Pericardium fibroblast (primary cell): ENCODE measurements around the gene USP17L20. TPM values are rescaled to one million over a fixed set of nuclear protein-coding genes. Genes with fewer than 3 reads are reported as not detected.

Experiments used
- total RNA-seq: library from RNA; depleted of rRNA; stranded (reverse); fragments of >200 nt; gene quantifications from 2 replicates; pipeline ENCODE4 v1.2.3, GENCODE V29; 2015

The USP17L20 gene
- total RNA-seq: not detected in 2 replicates

GRCh38 chr4:9257824-9258223 lies at the start of gene USP17L20:
USP17L20 (plus strand) TSS chr4:9258124; CDS start chr4:9258124, 0 bp downstream.

GRCh38 chr4:9210357-9210756 lies 47.6 kb upstream of the USP17L20 start, which contains the start of gene USP17L10:
USP17L10 (plus strand) TSS chr4:9210657; CDS start chr4:9210657, 0 bp downstream.

GRCh38 chr4:9215105-9215504 lies 42.8 kb upstream of the USP17L20 start, which contains the start of gene USP17L11:
USP17L11 (plus strand) TSS chr4:9215405; CDS start chr4:9215405, 0 bp downstream.

GRCh38 chr4:9219852-9220251 lies 38.1 kb upstream of the USP17L20 start, which contains the start of gene USP17L12:
USP17L12 (plus strand) TSS chr4:9220152; CDS start chr4:9220152, 0 bp downstream.

GRCh38 chr4:9224596-9224995 lies 33.3 kb upstream of the USP17L20 start, which contains the start of gene USP17L13:
USP17L13 (plus strand) TSS chr4:9224896; CDS start chr4:9224896, 0 bp downstream.

GRCh38 chr4:9234085-9234484 lies 23.8 kb upstream of the USP17L20 start, which contains the start of gene USP17L15:
USP17L15 (plus strand) TSS chr4:9234385; CDS start chr4:9234385, 0 bp downstream.

GRCh38 chr4:9243579-9243978 lies 14.3 kb upstream of the USP17L20 start, which contains the start of gene USP17L17:
USP17L17 (plus strand) TSS chr4:9243879; CDS start chr4:9243879, 0 bp downstream.

GRCh38 chr4:9247953-9248680 lies 9.8 kb upstream of the USP17L20 start, which contains the start of gene USP17L18:
USP17L18 (plus strand) TSS chr4:9248630; CDS start chr4:9248630, 0 bp downstream.

GRCh38 chr4:9253078-9253477 lies 4.8 kb upstream of the USP17L20 start, which contains the start of gene USP17L19:
USP17L19 (plus strand) TSS chr4:9253378; CDS start chr4:9253378, 0 bp downstream.

GRCh38 chr4:9262572-9262971 lies 4.6 kb downstream of the USP17L20 start, which contains the start of gene USP17L21:
USP17L21 (plus strand) TSS chr4:9262872; CDS start chr4:9262872, 0 bp downstream.

GRCh38 chr4:9267319-9267718 lies 9.4 kb downstream of the USP17L20 start, which contains the start of gene USP17L22:
USP17L22 (plus strand) TSS chr4:9267619; CDS start chr4:9267619, 0 bp downstream.

Other genes starting within 250 kb of the USP17L20 start
- gene FAM90A26, start 87.7 kb upstream of the USP17L20 start, total RNA-seq: not detected in 2 replicates
- gene USP17L10, start 47.5 kb upstream of the USP17L20 start, total RNA-seq: not detected in 2 replicates
- gene USP17L11, start 42.7 kb upstream of the USP17L20 start, total RNA-seq: not detected in 2 replicates
- not detected in 2 replicates for gene USP17L12, start 38.0 kb upstream of the USP17L20 start, total RNA-seq
- not detected in 2 replicates for gene USP17L13, start 33.2 kb upstream of the USP17L20 start, total RNA-seq
- not detected in 2 replicates for gene USP17L15, start 23.7 kb upstream of the USP17L20 start, total RNA-seq
- gene USP17L17, start 14.2 kb upstream of the USP17L20 start, total RNA-seq: not detected in 2 replicates
- gene USP17L18, start 9.5 kb upstream of the USP17L20 start, total RNA-seq: not detected in 2 replicates
- not detected in 2 replicates for gene USP17L19, start 4.7 kb upstream of the USP17L20 start, total RNA-seq
- not detected in 2 replicates for gene USP17L21, start 4.7 kb downstream of the USP17L20 start, total RNA-seq
- not detected in 2 replicates for gene USP17L22, start 9.5 kb downstream of the USP17L20 start, total RNA-seq
- gene USP17L24, start 67.0 kb downstream of the USP17L20 start, total RNA-seq: not detected in 2 replicates
- not detected in 2 replicates for gene USP17L25, start 71.8 kb downstream of the USP17L20 start, total RNA-seq
- gene USP17L26, start 76.5 kb downstream of the USP17L20 start, total RNA-seq: not detected in 2 replicates
- gene USP17L5, start 81.3 kb downstream of the USP17L20 start, total RNA-seq: not detected in 2 replicates
- not detected in 2 replicates for gene USP17L27, start 86.0 kb downstream of the USP17L20 start, total RNA-seq
- gene USP17L28, start 90.8 kb downstream of the USP17L20 start, total RNA-seq: not detected in 2 replicates
- not detected in 2 replicates for gene USP17L29, start 95.5 kb downstream of the USP17L20 start, total RNA-seq
- not detected in 2 replicates for gene USP17L30, start 105.0 kb downstream of the USP17L20 start, total RNA-seq
- not detected in 2 replicates for gene DEFB131A, start 186.3 kb downstream of the USP17L20 start, total RNA-seq